Activated T-cell treated with anti-CD3 and anti-CD28 coated beads, Interleukin-2, amount 50 U/mL, for 4 hours (primary cell): ENCODE measurements around the gene PILRB. TPM values are rescaled to one million over a fixed set of nuclear protein-coding genes. Genes with fewer than 3 reads are reported as not detected.

ENCODE experiments used
- ATAC-seq, 2 donors: fragments of 200-7000 bp; cut with Tn5 transposase; one replicate each; pipeline ENCODE4 v1.10.0; 2021
- DNase-seq: peaks from one replicate; pipeline ENCODE4 v3.0.0-alpha.2; 2020
- H3K27me3 Mint-ChIP-seq: one replicate; pipeline ENCODE4 v1.8.0; 2021; ENCODE audit warnings: low read depth, mixed read lengths
- H3K36me3 Mint-ChIP-seq: one replicate; pipeline ENCODE4 v1.8.0; 2022; ENCODE audit warnings: mixed read lengths; ENCODE audit not compliant: insufficient read depth
- H3K4me1 Mint-ChIP-seq: one replicate; pipeline ENCODE4 v1.8.0; 2021; ENCODE audit warnings: low read depth, mixed read lengths
- H3K4me3 Mint-ChIP-seq: one replicate; pipeline ENCODE4 v1.8.0; 2021; ENCODE audit warnings: mild to moderate bottlenecking, moderate library complexity, mixed read lengths
- H3K9me3 Mint-ChIP-seq: one replicate; pipeline ENCODE4 v1.8.0; 2021; ENCODE audit warnings: mixed read lengths
- total RNA-seq, 3 donors: library from RNA; stranded (reverse); gene quantifications; one replicate each; pipeline ENCODE4 v1.2.1, GENCODE V29; 2021

The PILRB gene
- total RNA-seq, 3 donors from 2014 or later = 29.2 to 48.8 (median 34.3) TPM

DNA sequence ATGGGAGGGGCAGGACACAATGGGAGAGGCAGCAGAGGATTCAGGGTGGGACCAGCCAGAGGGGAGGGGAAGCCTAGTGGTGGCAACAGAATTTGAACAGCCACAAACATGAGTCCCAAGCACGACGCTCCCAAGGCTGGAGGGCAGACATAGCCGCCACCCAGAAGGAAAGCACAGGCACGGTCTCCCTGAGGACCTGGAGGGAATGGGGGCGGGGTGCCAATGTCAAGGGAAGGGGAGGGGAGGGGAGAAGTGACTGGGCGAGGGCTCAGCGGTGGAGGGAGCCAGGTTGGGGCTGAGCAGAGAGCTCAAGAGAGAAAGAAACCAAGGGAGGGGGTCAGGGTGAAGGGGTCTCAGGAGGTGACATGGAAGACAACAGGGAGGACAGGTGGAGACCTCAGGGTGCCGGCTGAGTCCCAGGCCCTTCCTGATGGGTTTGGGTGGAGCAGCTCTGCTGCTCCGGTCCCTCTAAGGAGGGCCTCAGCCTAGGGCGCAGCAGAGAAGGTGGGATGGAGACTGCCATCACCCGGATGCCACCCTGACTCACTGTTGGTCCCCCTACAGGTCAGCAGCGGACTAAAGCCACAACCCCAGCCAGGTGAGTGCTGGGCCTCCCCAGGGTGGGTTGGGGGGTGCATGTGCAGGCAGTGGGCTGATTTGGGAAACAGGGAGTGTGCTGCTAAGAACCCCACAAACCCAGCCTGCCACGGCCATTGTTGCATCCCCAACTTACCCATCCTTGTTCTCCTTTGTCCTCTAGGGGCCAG lies 39.6 kb downstream of the PILRB start:
- peak overlapping the region; percentile 47 for H3K4me3 Mint-ChIP-seq
- peaks cover 10% of the 10 kb centered on the region for H3K36me3 Mint-ChIP-seq
- DNase-seq (no peak), ATAC-seq (no peak)
- H3K27me3 Mint-ChIP-seq = no peaks in the 10 kb centered on the region
- peaks cover 22% of the 10 kb centered on the region for H3K4me1 Mint-ChIP-seq
- H3K9me3 Mint-ChIP-seq = no peaks in the 10 kb centered on the region

DNA sequence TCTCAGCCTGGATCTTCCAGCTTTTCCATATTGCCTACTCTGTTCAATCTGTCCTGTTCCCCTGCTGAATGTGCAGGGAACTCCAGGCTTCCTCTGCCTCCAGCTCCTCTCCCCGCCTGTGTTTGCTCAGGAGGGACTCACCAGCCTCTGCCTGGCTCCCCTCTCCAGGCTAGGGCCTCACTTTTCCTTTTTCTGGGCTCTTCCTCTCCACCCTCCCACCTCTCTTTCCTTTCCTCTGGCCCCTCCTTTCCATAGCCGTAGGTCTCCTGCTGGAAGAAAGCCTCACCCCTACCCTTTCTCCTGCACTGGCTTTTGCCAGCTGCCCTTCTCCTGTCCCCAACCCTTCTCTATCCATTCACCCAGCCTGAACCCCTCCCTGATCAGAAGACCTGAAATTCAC lies 40.3 kb downstream of the PILRB start:
- H3K36me3 Mint-ChIP-seq = peaks cover 10% of the 10 kb centered on the region
- ATAC-seq (no peak), DNase-seq (no peak)
- no peaks in the 10 kb centered on the region for H3K9me3 Mint-ChIP-seq
- H3K27me3 Mint-ChIP-seq = no peaks in the 10 kb centered on the region
- H3K4me3 Mint-ChIP-seq = no peak overlapping the region
- H3K4me1 Mint-ChIP-seq = peaks cover 22% of the 10 kb centered on the region

DNA sequence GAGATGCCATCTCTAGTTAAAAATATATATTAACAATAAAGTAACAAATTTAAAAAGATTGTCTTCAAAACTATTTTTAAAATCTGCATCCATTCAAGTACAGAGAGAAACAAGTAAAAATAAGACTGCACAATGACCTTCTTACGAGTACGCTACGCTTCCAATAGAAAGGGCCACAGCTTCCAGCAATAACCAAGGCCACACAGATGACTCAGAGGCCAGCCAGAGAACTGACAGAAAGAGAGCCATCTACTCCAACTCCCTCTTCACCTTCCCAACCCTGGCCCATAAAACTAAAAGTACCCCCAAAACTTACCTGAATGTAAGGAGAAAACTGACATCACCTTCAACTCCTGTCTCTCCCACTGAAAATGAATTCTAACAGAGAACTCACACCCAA lies 42.1 kb downstream of the PILRB start:
- no peaks in the 10 kb centered on the region for H3K27me3 Mint-ChIP-seq
- peaks cover 22% of the 10 kb centered on the region for H3K4me1 Mint-ChIP-seq
- H3K4me3 Mint-ChIP-seq = no peak overlapping the region
- DNase-seq (no peak), ATAC-seq (no peak)
- H3K36me3 Mint-ChIP-seq = peaks cover 15% of the 10 kb centered on the region
- H3K9me3 Mint-ChIP-seq = no peaks in the 10 kb centered on the region

DNA sequence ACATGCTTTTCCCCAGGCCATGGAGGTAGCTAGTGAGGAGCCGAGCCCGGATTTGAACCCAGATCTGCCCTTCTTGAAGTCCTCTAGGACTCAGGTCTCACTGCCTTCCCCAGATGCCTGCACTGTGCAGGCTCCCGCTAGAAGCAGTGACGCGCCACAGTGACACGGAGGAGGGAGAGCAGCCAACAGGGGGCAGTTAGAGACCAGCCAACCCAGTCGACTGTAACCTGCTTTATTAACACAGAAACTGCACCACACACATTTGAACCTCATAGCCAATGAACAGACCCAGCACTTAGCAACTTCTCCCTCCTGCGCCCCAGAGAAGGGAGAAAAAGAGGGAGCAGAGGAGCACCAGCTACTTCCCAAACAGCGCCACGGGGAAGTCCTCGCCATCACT lies 42.7 kb downstream of the PILRB start:
- no peaks in the 10 kb centered on the region for H3K9me3 Mint-ChIP-seq
- DNase-seq (no peak), ATAC-seq (no peak)
- H3K4me3 Mint-ChIP-seq = no peak overlapping the region
- H3K27me3 Mint-ChIP-seq = no peaks in the 10 kb centered on the region
- peaks cover 21% of the 10 kb centered on the region for H3K4me1 Mint-ChIP-seq
- peaks cover 15% of the 10 kb centered on the region for H3K36me3 Mint-ChIP-seq

DNA sequence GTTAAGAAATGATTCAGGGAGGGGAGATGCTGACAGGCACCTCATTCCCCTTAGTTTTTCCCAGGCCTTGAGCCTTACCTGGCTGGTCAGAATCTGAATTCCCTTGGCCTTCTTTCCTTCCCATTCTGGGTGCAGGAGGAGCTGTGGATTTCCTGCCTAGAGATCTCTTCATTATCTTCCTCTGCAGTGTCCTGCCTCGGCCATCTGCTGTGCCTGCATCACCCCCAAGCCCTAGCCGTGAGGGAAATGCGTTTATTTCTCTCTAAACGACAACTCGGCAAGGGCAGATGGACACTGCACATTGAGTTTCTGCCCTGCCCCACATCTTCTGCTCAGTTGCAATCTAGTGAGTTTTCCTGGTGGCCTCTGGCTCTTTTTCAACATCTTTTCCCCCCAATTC lies 43.9 kb downstream of the PILRB start:
- H3K9me3 Mint-ChIP-seq = no peaks in the 10 kb centered on the region
- DNase-seq = no peak
- H3K36me3 Mint-ChIP-seq = peaks cover 15% of the 10 kb centered on the region
- H3K4me1 Mint-ChIP-seq = peaks cover 15% of the 10 kb centered on the region
- no peak overlapping the region for H3K4me3 Mint-ChIP-seq
- no peaks in the 10 kb centered on the region for H3K27me3 Mint-ChIP-seq
- no peak for ATAC-seq

DNA sequence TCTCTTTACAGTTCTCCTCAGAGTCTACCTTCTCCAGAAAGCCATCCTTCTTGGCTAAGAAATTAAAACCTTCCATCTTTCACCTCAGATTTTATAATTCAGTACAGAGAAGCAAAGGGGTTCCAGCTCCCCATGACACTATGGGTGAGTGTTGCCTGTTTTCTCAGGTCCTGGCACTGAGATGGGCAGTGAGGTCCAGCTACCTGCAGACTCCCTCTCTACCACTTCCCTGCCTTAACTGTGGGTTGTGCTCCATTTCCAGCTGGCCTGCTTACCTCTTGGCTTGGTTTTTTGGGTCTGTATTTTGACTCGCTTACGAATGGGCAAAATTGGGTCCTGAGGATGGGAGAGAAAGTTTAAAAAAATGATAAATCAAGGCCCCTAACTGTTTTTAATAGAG lies 44.3 kb downstream of the PILRB start:
- Mint-ChIP-seq H3K4me1 (peaks cover 13% of the 10 kb centered on the region), H3K4me3 (no peak overlapping the region), H3K27me3 (no peaks in the 10 kb centered on the region), H3K9me3 (no peaks in the 10 kb centered on the region), H3K36me3 (peaks cover 15% of the 10 kb centered on the region)
- DNase-seq = no peak
- ATAC-seq = no peak

DNA sequence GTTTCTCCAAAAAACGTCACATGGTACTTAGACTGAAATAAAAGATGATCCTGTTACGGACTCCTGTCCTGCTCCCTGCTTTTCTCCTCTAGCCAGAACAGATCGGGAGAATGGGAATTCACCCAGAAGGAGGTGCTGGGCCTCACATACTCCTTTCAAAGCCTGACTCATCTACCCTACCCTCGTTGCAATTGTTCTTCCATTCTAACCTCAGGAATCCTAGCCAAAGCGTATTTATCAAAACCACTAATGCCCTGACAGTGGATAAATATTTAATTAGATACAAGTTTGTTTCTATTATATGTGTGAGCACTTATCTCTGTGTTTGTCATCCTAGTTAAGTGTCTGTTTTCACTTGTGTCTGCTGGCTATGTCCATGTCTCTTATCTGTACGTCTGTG lies 48.9 kb downstream of the PILRB start:
- H3K4me3 Mint-ChIP-seq = no peak overlapping the region
- no peaks in the 10 kb centered on the region for H3K27me3 Mint-ChIP-seq
- peaks cover 4% of the 10 kb centered on the region for H3K4me1 Mint-ChIP-seq
- ATAC-seq = no peak
- H3K9me3 Mint-ChIP-seq = no peaks in the 10 kb centered on the region
- DNase-seq = no peak
- H3K36me3 Mint-ChIP-seq = peaks cover 8% of the 10 kb centered on the region

DNA sequence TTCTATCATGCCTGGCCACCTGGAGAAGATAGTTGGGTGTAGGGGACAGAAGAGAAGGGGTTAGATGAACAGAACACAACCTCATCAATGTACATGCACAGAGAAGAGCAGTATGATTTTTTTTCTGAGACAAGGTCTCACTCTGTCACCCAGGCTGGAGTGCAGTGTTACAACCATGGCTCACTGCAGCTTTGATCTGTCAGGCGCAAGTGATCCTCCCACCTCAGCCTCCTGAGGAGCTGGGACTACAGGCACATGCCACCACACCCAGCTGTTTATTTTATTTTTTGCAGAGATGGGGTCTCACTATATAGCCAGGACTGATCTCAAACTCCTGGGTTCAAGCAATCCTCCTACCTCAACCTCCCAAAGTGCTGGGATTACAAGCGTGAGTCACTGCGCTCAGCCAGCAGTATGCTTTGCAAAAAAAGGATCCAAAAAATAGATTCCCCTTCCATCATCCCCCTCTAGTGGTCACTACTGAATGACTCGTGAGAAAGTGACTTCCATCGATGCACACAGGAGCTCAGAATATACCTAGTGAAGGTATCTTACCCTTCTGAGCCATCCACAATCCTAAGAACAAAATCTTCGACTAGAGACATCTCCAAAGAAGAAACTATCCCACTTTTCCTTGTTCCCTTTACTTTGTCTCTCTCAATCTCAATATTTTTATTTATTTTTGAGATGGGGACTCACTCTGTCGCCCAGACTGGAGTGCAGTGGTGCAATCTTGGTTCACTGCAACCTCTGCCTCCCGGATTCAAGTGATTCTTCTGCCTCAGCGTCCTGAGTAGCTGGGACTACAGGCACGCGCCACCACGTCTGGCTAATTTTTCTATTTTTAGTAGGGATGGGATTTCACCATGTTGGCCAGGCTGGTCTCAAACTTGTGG lies 49.6 kb downstream of the PILRB start:
- DNase-seq (peak; percentile 19), ATAC-seq (peak; percentile 90)
- Mint-ChIP-seq H3K9me3 (no peaks in the 10 kb centered on the region), H3K36me3 (peaks cover 5% of the 10 kb centered on the region), H3K4me1 (peaks cover 4% of the 10 kb centered on the region), H3K27me3 (no peaks in the 10 kb centered on the region), H3K4me3 (no peak overlapping the region)

DNA sequence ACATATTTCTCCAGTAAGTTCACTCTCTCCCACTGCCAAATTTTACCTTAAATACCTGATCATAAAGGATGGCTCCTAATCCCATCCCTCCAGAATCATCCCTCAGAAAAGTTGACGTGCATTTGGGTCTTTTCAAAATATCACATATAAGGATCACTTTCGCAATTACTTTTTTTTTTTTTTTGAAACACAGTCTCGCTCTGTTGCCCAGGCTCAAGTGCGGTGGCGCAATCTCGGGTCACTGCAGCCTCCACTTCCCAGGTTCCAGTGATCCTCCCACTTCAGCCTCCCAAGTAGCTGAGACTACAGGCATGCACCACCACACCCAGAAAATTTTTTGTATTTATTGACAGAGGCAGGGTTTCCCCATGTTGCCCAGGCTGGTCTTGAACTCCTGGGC lies 53.2 kb downstream of the PILRB start:
- ATAC-seq (no peak), DNase-seq (no peak)
- peaks cover 9% of the 10 kb centered on the region for H3K4me1 Mint-ChIP-seq
- no peak overlapping the region for H3K4me3 Mint-ChIP-seq
- H3K36me3 Mint-ChIP-seq = peaks cover 7% of the 10 kb centered on the region
- no peaks in the 10 kb centered on the region for H3K27me3 Mint-ChIP-seq
- H3K9me3 Mint-ChIP-seq = no peaks in the 10 kb centered on the region

DNA sequence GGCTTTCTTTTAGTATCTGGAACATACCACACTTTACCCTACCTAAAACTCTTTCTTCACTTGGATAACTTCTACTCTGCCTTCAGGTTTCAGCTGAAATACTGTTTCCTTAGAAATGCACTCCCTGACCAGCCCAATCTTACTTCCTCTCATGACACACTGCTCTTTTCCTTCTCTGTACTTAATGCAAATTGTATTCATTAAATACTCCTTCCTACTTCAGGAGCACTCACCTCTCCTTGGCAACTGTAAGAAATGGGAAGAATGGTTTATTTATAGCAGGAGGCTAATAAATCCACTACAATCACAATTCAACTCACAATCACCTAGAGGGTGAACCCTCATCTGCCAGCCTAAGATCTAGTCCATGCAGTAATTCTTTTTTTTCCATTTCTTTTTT lies 55.4 kb downstream of the PILRB start:
- Mint-ChIP-seq H3K4me1 (peaks cover 6% of the 10 kb centered on the region), H3K4me3 (no peak overlapping the region), H3K27me3 (no peaks in the 10 kb centered on the region), H3K36me3 (peaks cover 7% of the 10 kb centered on the region), H3K9me3 (no peaks in the 10 kb centered on the region)
- DNase-seq (no peak), ATAC-seq (no peak)

DNA sequence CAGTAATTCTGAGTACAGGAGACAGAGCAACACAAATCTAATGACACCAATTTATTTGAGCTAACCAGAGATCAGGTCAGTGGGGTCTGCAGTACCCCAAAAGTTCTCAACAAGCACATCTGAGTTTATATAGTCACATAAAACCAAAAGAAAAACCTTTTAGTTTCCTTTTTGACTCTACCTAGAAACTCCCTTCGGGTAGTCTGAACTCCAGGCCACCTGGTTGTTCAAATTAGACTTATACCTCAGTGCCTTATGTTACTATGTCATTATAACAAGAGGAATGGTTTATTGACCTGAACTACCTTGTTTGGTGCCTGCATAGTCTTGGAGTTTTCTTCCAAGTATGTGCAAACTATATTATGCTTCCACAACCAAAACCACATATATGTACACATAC lies 56.0 kb downstream of the PILRB start:
- no peak for DNase-seq
- H3K4me3 Mint-ChIP-seq = no peak overlapping the region
- H3K36me3 Mint-ChIP-seq = peaks cover 7% of the 10 kb centered on the region
- H3K27me3 Mint-ChIP-seq = no peaks in the 10 kb centered on the region
- peaks cover 6% of the 10 kb centered on the region for H3K4me1 Mint-ChIP-seq
- no peak for ATAC-seq
- no peaks in the 10 kb centered on the region for H3K9me3 Mint-ChIP-seq

DNA sequence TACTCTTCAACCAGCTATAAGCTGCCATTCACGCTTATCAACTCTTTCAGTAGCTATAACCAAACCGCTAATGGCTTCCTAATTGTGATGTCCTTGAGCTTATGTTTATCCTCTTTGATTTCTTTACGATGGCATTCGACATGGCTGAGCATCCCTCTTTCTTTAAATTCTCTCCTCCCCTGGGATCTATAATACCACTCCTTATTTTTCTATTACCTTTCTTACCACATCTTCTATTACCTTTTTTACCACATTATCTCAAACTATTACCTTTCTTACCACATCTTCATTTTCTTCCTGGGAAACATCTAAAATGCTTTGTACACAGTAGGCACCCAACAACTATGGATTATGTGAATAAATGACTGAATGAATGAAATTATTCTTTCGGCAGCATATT lies 57.5 kb downstream of the PILRB start:
- H3K9me3 Mint-ChIP-seq = no peaks in the 10 kb centered on the region
- no peak for ATAC-seq
- H3K4me1 Mint-ChIP-seq = peaks cover 6% of the 10 kb centered on the region

More for the DNA sequence above, 57.5 kb downstream of the PILRB start:
- H3K4me3 Mint-ChIP-seq = no peak overlapping the region
- H3K36me3 Mint-ChIP-seq = peaks cover 7% of the 10 kb centered on the region
- H3K27me3 Mint-ChIP-seq = no peaks in the 10 kb centered on the region
- no peak for DNase-seq
